ENCODE measurements around the gene RBSN. TPM values are rescaled to one million over a fixed set of nuclear protein-coding genes. Genes with fewer than 3 reads are reported as not detected.

RBSN gene
- total RNA-seq, 1 experiment from 2014 or later = 18.4 TPM

DNA sequence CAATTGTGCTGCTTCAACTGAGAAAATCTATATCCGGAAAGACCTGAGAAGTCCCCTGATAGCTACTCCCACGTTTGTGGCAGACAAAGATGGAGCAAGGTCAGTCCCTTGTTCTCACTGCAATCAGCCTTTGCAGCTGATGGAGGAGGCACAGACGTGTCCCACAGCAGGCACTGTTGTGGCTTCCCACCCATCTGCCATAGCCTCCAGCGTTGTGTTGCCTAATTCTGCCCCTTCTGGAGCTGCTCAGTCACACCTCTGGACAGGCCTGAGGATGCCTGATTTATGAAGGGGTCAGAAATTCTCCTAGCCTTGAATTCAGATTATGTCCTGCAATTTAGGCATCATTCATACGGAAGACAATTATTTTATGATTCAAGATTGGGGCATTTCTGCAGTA is 75.7 kb downstream of the RBSN start:
- Histone ChIP-seq H3K9me2 (ENCODE audit: insufficient read depth) (no peaks in the 10 kb centered on the region), H3K4me1 (ENCODE audit: control insufficient read depth in 1 of 2, insufficient read depth in 2 of 2, low read length in 2 of 2) (no peaks in the 10 kb centered on the region), H3K4me2 (ENCODE audit: low read length) (no peak overlapping the region), H3K27ac (ENCODE audit: low read depth, low read length) (no peak overlapping the region), H4K20me1 (ENCODE audit: insufficient read depth) (no peaks in the 10 kb centered on the region), H3K79me2 (ENCODE audit: insufficient read depth, low read length) (no peaks in the 10 kb centered on the region), H3K4me3 (replicated peaks in 1 of 2; ENCODE audit: low read depth in 1 of 2, low read length in 2 of 2) (no peak overlapping the region), H2AFZ (ENCODE audit: low read depth, low read length, poor library complexity, severe bottlenecking) (no peak overlapping the region), H3K9ac (ENCODE audit: low read length) (no peak overlapping the region), H3K36me3 (ENCODE audit: control insufficient read depth in 1 of 2, insufficient read depth in 2 of 2, low read length in 2 of 2) (peaks cover 22 to 36% of the 10 kb centered on the region in 2 experiments; a peak in 3 of 4 replicates), H3K27me3 (ENCODE audit: insufficient read depth, low read length) (no peaks in the 10 kb centered on the region), H3K9me3 (ENCODE audit: control insufficient read depth in 1 of 2, insufficient read depth in 1 of 2, low read depth in 1 of 2, low read length in 2 of 2) (no peaks in the 10 kb centered on the region)
- ChIA-PET CTCF (no interaction called here), POLR2A (no interaction called here), RAD21 (ENCODE audit: low non-redundant PET in 1 of 2, low total read pairs in 2 of 2, uncharacterized antibody in 2 of 2, unreplicated experiment in 2 of 2) (no interaction called here)
- ATAC-seq (no peak), DNase-seq (ENCODE audit: low read depth, low spot score) (no peak)
- TF ChIP-seq YY1 (IDR thresholded peaks at IDR 0.05; ENCODE audit: extremely low read depth, insufficient replicate concordance, low read depth, low read length) (no peak), JUND (IDR thresholded peaks at IDR 0.05) (no peak), EZH2phosphoT487 (IDR thresholded peaks at IDR 0.05; ENCODE audit: borderline replicate concordance) (no peak), SRF (IDR thresholded peaks at IDR 0.05; ENCODE audit: low read depth) (no peak), ZNF274 (IDR thresholded peaks at IDR 0.05; ENCODE audit: low read depth, low read length) (no peak), CTCF (IDR thresholded peaks at IDR 0.05 in 2 of 3, conservative IDR thresholded peaks at IDR 0.05 in 1 of 3; ENCODE audit: borderline replicate concordance in 1 of 3, insufficient read depth in 1 of 3, low read depth in 2 of 3, low read length in 2 of 3) (no peak), POLR2A (IDR thresholded peaks at IDR 0.05; ENCODE audit: borderline replicate concordance, extremely low read depth, insufficient read depth, insufficient read length) (no peak), RAD21 (IDR thresholded peaks at IDR 0.05; ENCODE audit: low read depth) (no peak), FOSL1 (IDR thresholded peaks at IDR 0.05; ENCODE audit: low read depth) (no peak), POLR2AphosphoS5 (IDR thresholded peaks at IDR 0.05; ENCODE audit: low read depth, low read length) (no peak), ZFX (IDR thresholded peaks at IDR 0.05) (no peak), CBX3 (IDR thresholded peaks at IDR 0.05; ENCODE audit: low read depth) (no peak)
- TF ChIP-seq, protein P1, sequence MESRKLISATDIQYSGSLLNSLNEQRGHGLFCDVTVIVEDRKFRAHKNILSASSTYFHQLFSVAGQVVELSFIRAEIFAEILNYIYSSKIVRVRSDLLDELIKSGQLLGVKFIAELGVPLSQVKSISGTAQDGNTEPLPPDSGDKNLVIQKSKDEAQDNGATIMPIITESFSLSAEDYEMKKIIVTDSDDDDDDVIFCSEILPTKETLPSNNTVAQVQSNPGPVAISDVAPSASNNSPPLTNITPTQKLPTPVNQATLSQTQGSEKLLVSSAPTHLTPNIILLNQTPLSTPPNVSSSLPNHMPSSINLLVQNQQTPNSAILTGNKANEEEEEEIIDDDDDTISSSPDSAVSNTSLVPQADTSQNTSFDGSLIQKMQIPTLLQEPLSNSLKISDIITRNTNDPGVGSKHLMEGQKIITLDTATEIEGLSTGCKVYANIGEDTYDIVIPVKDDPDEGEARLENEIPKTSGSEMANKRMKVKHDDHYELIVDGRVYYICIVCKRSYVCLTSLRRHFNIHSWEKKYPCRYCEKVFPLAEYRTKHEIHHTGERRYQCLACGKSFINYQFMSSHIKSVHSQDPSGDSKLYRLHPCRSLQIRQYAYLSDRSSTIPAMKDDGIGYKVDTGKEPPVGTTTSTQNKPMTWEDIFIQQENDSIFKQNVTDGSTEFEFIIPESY (IDR thresholded peaks at IDR 0.05; ENCODE audit: extremely low read depth, insufficient replicate concordance, low read length) = no peak
- no TSS peak for BruUV-seq (replicated peaks)
- intact Hi-C loops (cut with micrococcal nuclease) = no loop called here

Other genes with a start within 250 kb of the RBSN start
- 45.0 TPM for gene NR2C2, start 151.6 kb downstream of the RBSN start, total RNA-seq (2021; ENCODE audit: unreplicated experiment)
- 58.3 TPM for gene MRPS25, start 33.8 kb downstream of the RBSN start, total RNA-seq (2021; ENCODE audit: unreplicated experiment)
- gene CAPN7, start 107.1 kb upstream of the RBSN start, total RNA-seq (2021; ENCODE audit: unreplicated experiment) = 27.7 TPM
- 13.9 TPM for gene SH3BP5, start 233.4 kb upstream of the RBSN start, total RNA-seq (2021; ENCODE audit: unreplicated experiment)

Data from HCT116 (cell line).